Chondrocyte (in vitro differentiated cells): ENCODE measurements around the gene ANKRD39. TPM values are rescaled to one million over a fixed set of nuclear protein-coding genes. Genes with fewer than 3 reads are reported as not detected.
"Not testable (repeated sequence)": the region's sequence is repeated elsewhere in the genome, so short reads cannot be mapped to it uniquely, and the experiment has no call there.

Source experiments
- DNase-seq: peaks from one replicate; pipeline ENCODE4 v3.0.0; 2021; ENCODE audit warnings: mixed read lengths, low spot score
- H3K27ac Mint-ChIP-seq: one replicate; pipeline ENCODE4 v1.8.0; 2021; ENCODE audit warnings: mild to moderate bottlenecking, moderate library complexity, mixed read lengths; ENCODE audit not compliant: unreplicated experiment
- H3K27me3 Mint-ChIP-seq: 2 replicates; pipeline ENCODE4 v1.8.0; 2021; ENCODE audit warnings: low read depth, mixed read lengths
- H3K36me3 Mint-ChIP-seq: 2 replicates; pipeline ENCODE4 v1.8.0; 2021; ENCODE audit warnings: low read depth, mixed read lengths
- H3K4me1 Mint-ChIP-seq: 2 replicates; pipeline ENCODE4 v1.8.0; 2021; ENCODE audit warnings: low read depth, mild to moderate bottlenecking, mixed read lengths
- H3K4me3 Mint-ChIP-seq: one replicate; pipeline ENCODE4 v1.8.0; 2021; ENCODE audit warnings: mild to moderate bottlenecking, moderate library complexity, mixed read lengths; ENCODE audit not compliant: unreplicated experiment
- H3K9me3 Mint-ChIP-seq: 2 replicates; pipeline ENCODE4 v1.8.0; 2021; ENCODE audit warnings: low read depth, mixed read lengths
- CTCF ChIP-seq: fragments of 200-600 bp; sonication (generic); IDR thresholded peaks from 2 replicates; pipeline ENCODE4 v1.5.0; 2021; ENCODE audit warnings: antibody characterized with exemption, mild to moderate bottlenecking, moderate library complexity
- total RNA-seq: library from RNA; stranded (reverse); gene quantifications from 3 replicates; pipeline ENCODE4 v1.2.1, GENCODE V29; 2021

Gene ANKRD39
- total RNA-seq, 1 donor from 2014 or later, result 7.9 TPM

- H3K4me3 Mint-ChIP-seq, result no peak overlapping the region
- peak overlapping the region; percentile 82 for H3K27ac Mint-ChIP-seq
- no peak for DNase-seq
- TF ChIP-seq CTCF, result no peak
- peaks cover 44% of the 10 kb centered on the region for H3K4me1 Mint-ChIP-seq
- H3K36me3 Mint-ChIP-seq, result no peaks in the 10 kb centered on the region
- no peaks in the 10 kb centered on the region for H3K9me3 Mint-ChIP-seq
- H3K27me3 Mint-ChIP-seq, result no peaks in the 10 kb centered on the region
Observed at GRCh38 chr2:96890726-96891385, 33.0 kb upstream of the ANKRD39 start.

GRCh38 chr2:96890252-96890651 lies 32.4 kb upstream of the ANKRD39 start:
- H3K36me3 Mint-ChIP-seq, result no peaks in the 10 kb centered on the region

GRCh38 chr2:96889502-96889901 lies 31.7 kb upstream of the ANKRD39 start:
- H3K36me3 Mint-ChIP-seq, H3K9me3 Mint-ChIP-seq, H3K27ac Mint-ChIP-seq, H3K4me3 Mint-ChIP-seq, H3K27me3 Mint-ChIP-seq, DNase-seq: not testable (repeated sequence)
- peaks cover 40% of the 10 kb centered on the region for H3K4me1 Mint-ChIP-seq

More at GRCh38 chr2:96890252-96890651, 32.4 kb upstream of the ANKRD39 start:
- no peak overlapping the region for H3K4me3 Mint-ChIP-seq
- H3K27me3 Mint-ChIP-seq, result no peaks in the 10 kb centered on the region
- no peak for TF ChIP-seq CTCF
- H3K4me1 Mint-ChIP-seq, result peaks cover 44% of the 10 kb centered on the region
- H3K9me3 Mint-ChIP-seq, result no peaks in the 10 kb centered on the region
- no peak overlapping the region for H3K27ac Mint-ChIP-seq
- DNase-seq, result no peak

- TF ChIP-seq CTCF, result no peak
- Mint-ChIP-seq H3K4me3 (no peak overlapping the region), H3K9me3 (no peaks in the 10 kb centered on the region), H3K36me3 (no peaks in the 10 kb centered on the region), H3K27ac (no peak overlapping the region), H3K4me1 (peaks cover 40% of the 10 kb centered on the region), H3K27me3 (no peaks in the 10 kb centered on the region)
- DNase-seq, result no peak
Observed at GRCh38 chr2:96888072-96889011, 30.5 kb upstream of the ANKRD39 start.

- Mint-ChIP-seq H3K27me3 (no peaks in the 10 kb centered on the region), H3K4me1 (peaks cover 33% of the 10 kb centered on the region), H3K4me3 (no peak overlapping the region), H3K27ac (no peak overlapping the region), H3K36me3 (no peaks in the 10 kb centered on the region), H3K9me3 (no peaks in the 10 kb centered on the region)
- DNase-seq, result no peak
- no peak for TF ChIP-seq CTCF
Observed at GRCh38 chr2:96887493-96888012, 29.7 kb upstream of the ANKRD39 start.
